Neural progenitor cell (in vitro differentiated cells): ENCODE measurements around the gene RMDN2. TPM values are rescaled to one million over a fixed set of nuclear protein-coding genes. Genes with fewer than 3 reads are reported as not detected.
"Not testable (repeated sequence)": the region's sequence is repeated elsewhere in the genome, so short reads cannot be mapped to it uniquely, and the experiment has no call there.

Experiments
- DNase-seq: peaks from one replicate; pipeline ENCODE4 v3.0.0-alpha.2; 2016; ENCODE audit warnings: low spot score
- H2AFZ ChIP-seq: fragments of 200-600 bp; sonication (generic); replicated peaks from 2 replicates; pipeline ENCODE4 v1.6.1; 2016; ENCODE audit warnings: antibody characterized with exemption
- H3F3A ChIP-seq: fragments of 200-600 bp; sonication (generic); 2 replicates; pipeline ENCODE4 v1.6.1; 2016; ENCODE audit warnings: antibody characterized with exemption, low read depth
- H3K27ac ChIP-seq: fragments of 200-600 bp; sonication (generic); 2 replicates; pipeline ENCODE4 v1.5.1; 2016; ENCODE audit warnings: mild to moderate bottlenecking
- H3K27me3 ChIP-seq: fragments of 200-600 bp; sonication (generic); 2 replicates; pipeline ENCODE4 v1.6.1; 2016; ENCODE audit warnings: mild to moderate bottlenecking, moderate library complexity
- H3K36me3 ChIP-seq: fragments of 200-600 bp; sonication (generic); 2 replicates; pipeline ENCODE4 v1.5.1; 2016
- H3K4me1 ChIP-seq: fragments of 200-600 bp; sonication (generic); 2 replicates; pipeline ENCODE4 v1.6.1; 2016; ENCODE audit warnings: mixed run types
- H3K4me2 ChIP-seq: fragments of 200-600 bp; sonication (generic); 2 replicates; pipeline ENCODE4 v1.6.1; 2016
- H3K4me3 ChIP-seq: fragments of 200-600 bp; sonication (generic); 2 replicates; pipeline ENCODE4 v1.5.1; 2016
- H3K79me2 ChIP-seq: fragments of 200-600 bp; sonication (generic); 2 replicates; pipeline ENCODE4 v1.6.1; 2016; ENCODE audit warnings: low read depth
- H3K9ac ChIP-seq: fragments of 200-600 bp; sonication (generic); 2 replicates; pipeline ENCODE4 v1.6.1; 2016
- H3K9me3 ChIP-seq: fragments of 200-600 bp; sonication (generic); 2 replicates; pipeline ENCODE4 v1.5.1; 2016; ENCODE audit warnings: low read depth
- H4K20me1 ChIP-seq: fragments of 200-600 bp; sonication (generic); 2 replicates; pipeline ENCODE4 v1.6.1; 2016; ENCODE audit warnings: low read depth
- H3K27ac Mint-ChIP-seq: 3 replicates; pipeline ENCODE4 v1.8.0; 2021; ENCODE audit warnings: mixed read lengths
- H3K27me3 Mint-ChIP-seq: 2 replicates; pipeline ENCODE4 v1.8.0; 2022; ENCODE audit warnings: low read depth, mild to moderate bottlenecking, inconsistent platforms, moderate library complexity, mixed read lengths; ENCODE audit not compliant: insufficient read depth
- H3K36me3 Mint-ChIP-seq: 3 replicates; pipeline ENCODE4 v1.8.0; 2021; ENCODE audit warnings: mixed read lengths
- H3K4me1 Mint-ChIP-seq: 3 replicates; pipeline ENCODE4 v1.8.0; 2021; ENCODE audit warnings: mixed read lengths
- H3K4me3 Mint-ChIP-seq: 3 replicates; pipeline ENCODE4 v1.8.0; 2021; ENCODE audit warnings: mild to moderate bottlenecking, moderate library complexity, mixed read lengths
- H3K9me3 Mint-ChIP-seq: 3 replicates; pipeline ENCODE4 v1.8.0; 2020; ENCODE audit warnings: mixed read lengths
- EZH2 ChIP-seq: fragments of 200-600 bp; sonication (generic); IDR thresholded peaks from 2 replicates; pipeline ENCODE4 v1.6.1; 2017; ENCODE audit warnings: antibody characterized with exemption, mild to moderate bottlenecking, moderate library complexity
- EZH2phosphoT487 ChIP-seq: fragments of 200-600 bp; sonication (generic); IDR thresholded peaks from 2 replicates; pipeline ENCODE4 v1.6.1; 2017; ENCODE audit warnings: antibody characterized with exemption
- total RNA-seq: library from RNA; depleted of rRNA; stranded (reverse); fragments of >200 nt; gene quantifications from 2 replicates; pipeline ENCODE4 v1.2.3, GENCODE V29; 2015; ENCODE audit warnings: low replicate concordance
- TF ChIP-seq, protein P1 (sequence below): fragments of 200-600 bp; sonication (generic); IDR thresholded peaks from 2 replicates; pipeline ENCODE4 v1.5.1; 2017; ENCODE audit warnings: antibody characterized with exemption, mild to moderate bottlenecking

RMDN2 gene
- total RNA-seq, 1 donor from 2014 or later, result 10.3 TPM

DNA sequence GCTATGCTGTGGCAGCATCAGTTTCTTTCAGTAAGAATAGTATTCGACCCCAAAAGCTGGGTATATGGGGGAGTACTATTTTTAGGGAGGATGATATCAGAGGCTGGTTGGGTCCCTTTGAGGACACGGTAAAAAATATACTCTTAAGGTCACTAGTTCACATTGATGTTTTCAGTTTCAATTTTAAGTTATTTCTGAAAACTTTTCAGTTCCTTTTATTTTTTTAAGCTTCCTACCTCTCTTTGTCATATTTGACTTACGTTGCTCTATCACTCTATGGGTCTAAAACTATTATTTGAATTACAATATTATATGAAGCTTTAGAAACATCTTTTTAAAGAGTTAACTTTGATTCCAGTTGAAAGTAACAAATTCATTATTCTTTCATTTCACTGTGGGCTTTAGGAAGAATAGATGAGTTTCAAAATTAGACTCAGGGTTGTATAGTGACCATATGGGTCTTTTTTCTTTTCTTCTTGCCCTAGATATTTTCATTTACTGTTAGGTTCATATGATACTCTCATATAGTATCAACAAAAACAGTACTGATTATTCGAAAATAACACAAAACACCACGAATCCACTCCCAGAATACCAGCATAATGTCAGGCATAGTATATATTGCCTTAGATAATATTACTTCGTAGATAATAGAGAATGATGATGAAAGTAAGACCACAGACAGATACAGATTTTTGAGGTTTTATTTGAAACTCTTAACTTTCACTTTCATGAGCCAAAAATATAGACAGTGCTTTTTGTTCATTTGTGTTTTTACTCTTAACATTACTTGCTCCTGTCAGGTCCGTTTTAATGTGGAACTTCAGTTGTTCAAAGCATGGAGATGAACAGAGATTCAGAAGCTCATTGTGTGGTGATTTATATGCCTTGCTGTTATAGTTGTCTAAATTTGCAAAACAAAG is 9.8 kb downstream of the RMDN2 start:
- Histone ChIP-seq H3K27ac (no peak overlapping the region), H3K36me3 (no peaks in the 10 kb centered on the region), H2AFZ (no peak overlapping the region), H3K9me3 (peaks cover 4% of the 10 kb centered on the region), H3K4me2 (no peak overlapping the region), H3K4me3 (no peak overlapping the region), H3K4me1 (no peaks in the 10 kb centered on the region), H3K79me2 (no peaks in the 10 kb centered on the region), H3K9ac (no peak overlapping the region), H4K20me1 (no peaks in the 10 kb centered on the region), H3K27me3 (no peaks in the 10 kb centered on the region), H3F3A (no peaks in the 10 kb centered on the region)
- peaks cover 9% of the 10 kb centered on the region for H3K36me3 Mint-ChIP-seq
- peaks cover 2% of the 10 kb centered on the region for H3K27me3 Mint-ChIP-seq
- H3K4me3 Mint-ChIP-seq, result no peak overlapping the region
- H3K27ac Mint-ChIP-seq, result no peak overlapping the region
- TF ChIP-seq EZH2phosphoT487, result no peak
- TF ChIP-seq EZH2, result no peak
- TF ChIP-seq, protein P1, sequence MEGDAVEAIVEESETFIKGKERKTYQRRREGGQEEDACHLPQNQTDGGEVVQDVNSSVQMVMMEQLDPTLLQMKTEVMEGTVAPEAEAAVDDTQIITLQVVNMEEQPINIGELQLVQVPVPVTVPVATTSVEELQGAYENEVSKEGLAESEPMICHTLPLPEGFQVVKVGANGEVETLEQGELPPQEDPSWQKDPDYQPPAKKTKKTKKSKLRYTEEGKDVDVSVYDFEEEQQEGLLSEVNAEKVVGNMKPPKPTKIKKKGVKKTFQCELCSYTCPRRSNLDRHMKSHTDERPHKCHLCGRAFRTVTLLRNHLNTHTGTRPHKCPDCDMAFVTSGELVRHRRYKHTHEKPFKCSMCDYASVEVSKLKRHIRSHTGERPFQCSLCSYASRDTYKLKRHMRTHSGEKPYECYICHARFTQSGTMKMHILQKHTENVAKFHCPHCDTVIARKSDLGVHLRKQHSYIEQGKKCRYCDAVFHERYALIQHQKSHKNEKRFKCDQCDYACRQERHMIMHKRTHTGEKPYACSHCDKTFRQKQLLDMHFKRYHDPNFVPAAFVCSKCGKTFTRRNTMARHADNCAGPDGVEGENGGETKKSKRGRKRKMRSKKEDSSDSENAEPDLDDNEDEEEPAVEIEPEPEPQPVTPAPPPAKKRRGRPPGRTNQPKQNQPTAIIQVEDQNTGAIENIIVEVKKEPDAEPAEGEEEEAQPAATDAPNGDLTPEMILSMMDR, result no peak
- no peak for DNase-seq
- no peaks in the 10 kb centered on the region for H3K4me1 Mint-ChIP-seq
- peaks cover 11% of the 10 kb centered on the region for H3K9me3 Mint-ChIP-seq

DNA sequence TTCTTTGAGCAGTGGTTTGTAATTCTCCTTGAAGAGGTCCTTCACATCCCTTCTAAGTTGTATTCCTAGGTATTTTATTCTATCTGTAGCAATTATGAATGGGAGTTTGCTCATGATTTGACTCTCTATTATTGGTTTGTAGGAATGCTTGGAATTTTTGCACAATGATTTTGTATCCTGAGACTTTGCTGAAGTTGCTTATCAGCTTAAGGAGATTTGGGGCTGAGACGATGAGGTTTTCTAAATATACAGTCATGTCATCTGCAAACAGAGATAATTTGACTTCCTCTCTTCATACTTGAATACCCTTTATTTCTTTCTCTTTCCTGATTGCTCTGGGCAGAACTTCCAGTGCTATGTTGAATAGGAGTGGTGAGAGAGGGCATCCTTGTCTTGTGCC is 12.5 kb downstream of the RMDN2 start:
- not testable (repeated sequence) for H3K4me1 Mint-ChIP-seq, H3F3A ChIP-seq, H3K4me2 ChIP-seq, H3K4me3 ChIP-seq, H3K36me3 ChIP-seq, H3K79me2 ChIP-seq, H4K20me1 ChIP-seq, H3K9me3 ChIP-seq, H3K27ac Mint-ChIP-seq, H3K36me3 Mint-ChIP-seq, H3K27ac ChIP-seq, DNase-seq, H3K9ac ChIP-seq, H2AFZ ChIP-seq, H3K27me3 Mint-ChIP-seq, H3K27me3 ChIP-seq, H3K4me3 Mint-ChIP-seq, H3K4me1 ChIP-seq
- peaks cover 15% of the 10 kb centered on the region for H3K9me3 Mint-ChIP-seq

DNA sequence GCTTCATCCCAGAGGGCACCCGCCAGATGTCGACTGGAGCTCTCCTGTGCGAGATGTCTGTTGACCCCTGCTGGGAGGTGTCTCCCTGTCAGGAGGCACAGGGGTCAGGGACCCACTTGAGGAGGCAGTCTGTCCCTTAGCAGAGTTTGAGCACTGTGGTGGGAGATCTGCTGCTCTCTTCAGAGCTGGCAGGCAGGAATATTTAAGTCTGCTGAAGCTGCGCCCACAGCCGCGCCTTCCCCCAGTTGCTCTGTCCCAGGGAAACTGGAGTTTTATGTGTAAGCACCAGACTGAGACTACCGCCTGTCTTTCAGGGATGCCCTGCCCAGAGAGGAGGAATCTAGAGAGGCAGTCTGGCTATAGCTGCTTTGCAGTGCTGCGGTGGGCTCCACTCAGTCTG is 16.2 kb downstream of the RMDN2 start:
- not testable (repeated sequence) for H3F3A ChIP-seq, H2AFZ ChIP-seq, H3K79me2 ChIP-seq, H3K4me3 Mint-ChIP-seq, H3K9me3 ChIP-seq, H3K4me3 ChIP-seq, H4K20me1 ChIP-seq, H3K27me3 ChIP-seq, H3K9me3 Mint-ChIP-seq, H3K36me3 ChIP-seq, H3K4me2 ChIP-seq, H3K27ac ChIP-seq, H3K27me3 Mint-ChIP-seq, H3K4me1 Mint-ChIP-seq, H3K9ac ChIP-seq, H3K36me3 Mint-ChIP-seq, H3K4me1 ChIP-seq, DNase-seq, H3K27ac Mint-ChIP-seq

DNA sequence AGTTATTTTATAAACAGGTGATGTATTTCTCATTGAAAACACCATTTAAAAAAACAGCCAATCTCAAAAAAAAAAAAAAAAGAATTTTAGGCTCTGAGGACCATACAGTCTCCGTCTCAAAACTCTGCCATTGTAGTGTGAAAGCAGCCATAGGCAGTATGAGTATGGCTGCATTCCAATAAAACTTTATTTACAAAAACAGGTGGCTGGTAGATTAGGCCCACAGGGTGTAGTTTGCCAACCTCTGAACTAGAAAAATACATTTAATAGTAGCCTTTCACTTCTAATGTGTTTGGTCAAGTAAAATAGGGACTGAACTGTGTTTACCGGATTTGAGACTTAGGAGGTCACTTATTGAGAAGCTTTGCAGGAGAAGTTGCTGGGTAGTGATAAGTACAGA is 19.2 kb downstream of the RMDN2 start:
- Histone ChIP-seq H3K27ac (no peak overlapping the region), H3K4me3 (no peak overlapping the region), H2AFZ (no peak overlapping the region), H3K36me3 (no peaks in the 10 kb centered on the region), H4K20me1 (no peaks in the 10 kb centered on the region), H3K4me1 (no peaks in the 10 kb centered on the region), H3K9me3 (no peaks in the 10 kb centered on the region), H3K79me2 (no peaks in the 10 kb centered on the region), H3K9ac (no peak overlapping the region), H3K27me3 (no peaks in the 10 kb centered on the region), H3F3A (no peaks in the 10 kb centered on the region), H3K4me2 (no peak overlapping the region)
- no peak overlapping the region for H3K4me3 Mint-ChIP-seq
- no peak overlapping the region for H3K27ac Mint-ChIP-seq
- H3K4me1 Mint-ChIP-seq, result no peaks in the 10 kb centered on the region
- H3K9me3 Mint-ChIP-seq, result peaks cover 3% of the 10 kb centered on the region
- no peaks in the 10 kb centered on the region for H3K27me3 Mint-ChIP-seq
- DNase-seq, result no peak
- TF ChIP-seq EZH2, result no peak
- TF ChIP-seq, protein P1, result no peak
- no peak for TF ChIP-seq EZH2phosphoT487
- H3K36me3 Mint-ChIP-seq, result no peaks in the 10 kb centered on the region
